Suppressor macrophage (primary cell): ENCODE results near the gene PCSK2.
A peak's percentile ranks its signal among the peaks of the same experiment; 100 is the strongest.

Source experiments
- DNase-seq, 4 experiments: peaks; one replicate each; pipeline ENCODE4 v3.0.0-alpha.2; 2020 to 2022

Gene PCSK2

DNA sequence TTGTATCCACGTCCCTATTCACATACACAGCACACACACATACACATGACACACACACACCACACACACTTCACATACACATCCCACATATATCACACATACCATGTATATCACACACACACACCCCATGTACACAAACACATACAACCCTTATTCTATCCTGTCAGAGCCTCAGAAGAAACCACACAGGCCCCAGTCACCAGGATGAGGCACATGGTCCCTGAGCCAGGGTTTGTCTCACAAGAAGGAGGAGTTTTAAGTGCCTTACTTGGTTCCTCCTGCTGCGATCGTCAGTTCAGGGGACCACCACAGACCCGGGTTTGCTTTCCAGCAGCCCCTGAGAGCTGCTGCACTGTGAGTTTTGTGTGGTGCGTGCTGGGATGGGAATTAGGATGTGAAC is 280.7 kb downstream of the PCSK2 start:
- no peak for DNase-seq

GRCh38 chr20:17508756-17509155 is 281.9 kb downstream of the PCSK2 start:
- no peak for DNase-seq

- DNase-seq = no peak
These were observed 283.7 kb downstream of the PCSK2 start for GRCh38 chr20:17510548-17510947.

DNA sequence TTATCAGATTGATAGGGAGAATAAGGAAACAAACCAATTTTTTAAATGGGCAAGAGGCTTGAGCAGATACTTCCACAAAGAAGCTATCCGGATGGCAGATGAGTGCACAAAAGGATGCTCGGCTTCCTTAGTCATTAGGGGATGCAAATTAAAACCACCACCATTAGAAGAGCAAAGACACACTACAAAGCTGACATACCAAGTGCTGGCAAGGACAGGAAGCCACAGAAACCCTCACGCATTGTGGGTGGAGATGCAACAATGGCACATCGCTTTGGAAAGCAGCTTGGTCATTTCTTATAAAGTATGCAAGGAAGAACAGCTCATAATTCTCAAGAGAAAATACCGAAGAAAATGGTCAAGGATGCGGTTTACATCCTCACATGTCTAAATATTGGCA is 284.6 kb downstream of the PCSK2 start:
- no peak for DNase-seq

DNA sequence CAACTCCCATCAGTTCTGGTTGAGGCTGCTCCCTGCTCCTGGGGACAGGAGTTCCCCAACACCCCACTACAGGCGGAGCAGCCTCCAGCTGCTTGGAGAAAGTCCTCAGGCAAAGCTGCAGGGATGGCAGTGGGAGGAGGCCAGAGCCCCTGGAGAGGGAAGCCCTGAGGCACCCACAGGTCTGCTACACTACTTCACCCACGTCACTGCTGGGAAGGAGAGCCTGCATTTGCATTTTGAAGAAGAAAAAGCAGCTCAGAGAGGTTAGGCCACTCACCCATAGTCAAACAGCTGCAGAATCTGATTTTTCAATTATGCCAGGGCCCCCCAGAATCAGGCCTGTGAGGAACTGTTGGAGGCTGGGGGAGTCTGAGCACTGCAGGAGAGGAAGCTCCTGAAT is 287.1 kb downstream of the PCSK2 start:
- no peak for DNase-seq

GRCh38 chr20:17515053-17515452 is 288.2 kb downstream of the PCSK2 start:
- DNase-seq = no peak

- peak; percentile 33 to 67 (median 60) for DNase-seq
These were observed 291.7 kb downstream of the PCSK2 start for GRCh38 chr20:17518339-17519052.

DNA sequence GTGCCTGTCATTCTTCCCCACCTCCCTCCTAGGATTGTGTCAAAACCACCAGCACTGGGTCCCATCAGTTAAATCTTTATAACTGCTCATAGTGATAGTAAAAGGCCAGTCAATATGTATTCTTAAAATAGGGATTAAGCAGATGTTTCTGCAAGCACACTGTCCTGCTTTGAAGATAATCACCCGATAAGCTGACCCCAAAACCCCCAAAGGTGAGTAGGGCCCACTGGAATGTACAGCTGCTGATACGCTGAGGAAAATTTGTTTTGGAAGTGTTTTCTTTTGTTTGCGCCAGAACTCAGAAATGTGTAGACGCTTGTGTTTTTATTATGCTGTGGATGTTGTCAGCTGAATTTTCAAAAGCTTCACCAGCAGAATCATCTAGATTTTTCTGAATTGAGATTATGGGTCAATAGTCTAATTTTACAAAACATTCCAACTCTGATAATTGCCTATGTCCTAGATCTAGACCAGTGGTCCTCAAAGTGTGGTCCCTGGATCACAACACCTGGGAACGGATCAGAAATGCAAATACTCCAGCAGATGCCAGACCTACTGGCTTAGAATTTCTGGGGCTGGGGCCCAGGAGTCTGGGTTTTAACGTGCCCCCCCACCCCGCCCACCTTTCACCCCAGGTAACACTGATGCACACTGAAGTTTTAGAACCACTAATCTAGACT is 292.9 kb downstream of the PCSK2 start:
- no peak for DNase-seq

DNA sequence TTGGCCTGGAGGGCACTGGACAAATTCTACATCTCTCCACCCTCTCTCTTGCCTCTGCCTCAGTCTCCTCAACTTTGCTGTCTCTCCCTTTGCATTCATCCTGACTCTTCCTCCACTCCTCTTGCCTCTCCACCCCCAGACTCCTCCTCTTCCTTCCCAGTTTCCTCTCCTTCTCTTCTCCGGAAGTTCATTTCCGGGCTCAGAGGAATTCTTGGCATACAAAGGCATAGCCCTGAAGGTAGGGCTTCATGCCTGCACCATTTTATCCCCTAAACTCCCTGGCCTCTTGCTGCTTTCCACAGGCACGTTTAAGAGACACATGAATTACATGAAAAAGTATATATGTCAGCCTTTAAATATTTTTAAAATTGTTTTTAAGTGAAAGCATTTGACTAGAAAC is 293.7 kb downstream of the PCSK2 start:
- DNase-seq = no peak

GRCh38 chr20:17522528-17522927 is 295.7 kb downstream of the PCSK2 start:
- no peak for DNase-seq

DNA sequence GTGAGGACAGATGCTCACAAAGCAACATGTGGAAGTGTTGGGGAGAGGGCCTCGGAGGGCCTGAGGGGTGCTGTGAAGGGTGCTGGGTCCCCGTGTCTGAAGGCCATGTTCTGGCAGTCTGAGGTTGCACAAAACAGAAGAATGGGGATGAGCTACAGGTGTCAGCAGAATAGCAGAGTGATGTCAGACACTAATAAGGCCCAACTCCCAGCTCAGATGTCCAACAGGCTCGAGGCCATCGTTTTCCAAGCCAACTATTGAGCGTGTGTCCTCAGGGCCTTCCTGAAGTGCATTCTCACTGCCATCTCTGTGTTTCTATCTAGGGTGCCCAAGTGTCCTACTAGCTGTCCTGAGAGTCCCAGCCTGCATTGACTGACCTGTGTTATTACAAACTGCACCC is 296.5 kb downstream of the PCSK2 start:
- no peak for DNase-seq

- DNase-seq = no peak
These were observed 297.7 kb downstream of the PCSK2 start for GRCh38 chr20:17524560-17524959.

GRCh38 chr20:17525132-17525531 is 298.3 kb downstream of the PCSK2 start:
- no peak for DNase-seq

DNA sequence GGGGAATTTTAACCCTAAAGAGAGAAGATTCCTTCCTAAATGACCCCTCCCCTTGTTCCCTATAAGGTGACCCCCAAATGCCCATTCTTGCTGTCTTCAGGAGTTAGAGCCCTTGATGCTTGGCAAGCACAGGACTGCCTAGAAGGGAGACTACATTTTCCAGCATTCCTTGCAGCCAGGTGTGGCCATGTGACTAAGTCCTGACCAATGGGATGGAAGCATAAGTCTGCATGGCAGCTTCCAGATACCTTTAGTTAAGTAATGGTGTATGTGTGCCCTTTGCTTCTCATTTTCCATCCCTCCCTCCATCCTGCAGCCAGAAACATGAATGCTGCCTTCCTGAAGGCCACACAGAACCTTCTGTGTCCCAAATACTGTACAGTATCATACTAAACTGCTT is 298.8 kb downstream of the PCSK2 start:
- peak in 1 of 4 experiments; percentile 11 for DNase-seq

DNA sequence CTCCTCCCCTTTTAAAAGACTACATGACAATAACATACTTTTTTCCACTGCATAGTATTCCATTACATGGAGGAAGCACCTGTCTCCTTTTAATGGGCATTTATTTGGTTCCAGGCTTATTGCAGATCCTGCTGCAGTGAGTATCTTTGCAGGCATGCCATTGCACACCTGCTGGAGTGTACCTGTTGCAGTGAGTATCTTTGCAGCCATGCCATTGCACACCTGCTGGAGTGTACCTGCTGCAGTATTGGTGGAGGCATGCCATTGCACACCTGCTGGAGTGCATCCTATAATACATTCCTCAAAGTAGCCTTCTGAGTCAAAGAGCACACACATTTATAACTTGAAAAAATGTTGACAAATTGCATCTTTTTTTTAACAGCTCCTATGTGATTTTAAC is 302.7 kb downstream of the PCSK2 start:
- no peak for DNase-seq

DNA sequence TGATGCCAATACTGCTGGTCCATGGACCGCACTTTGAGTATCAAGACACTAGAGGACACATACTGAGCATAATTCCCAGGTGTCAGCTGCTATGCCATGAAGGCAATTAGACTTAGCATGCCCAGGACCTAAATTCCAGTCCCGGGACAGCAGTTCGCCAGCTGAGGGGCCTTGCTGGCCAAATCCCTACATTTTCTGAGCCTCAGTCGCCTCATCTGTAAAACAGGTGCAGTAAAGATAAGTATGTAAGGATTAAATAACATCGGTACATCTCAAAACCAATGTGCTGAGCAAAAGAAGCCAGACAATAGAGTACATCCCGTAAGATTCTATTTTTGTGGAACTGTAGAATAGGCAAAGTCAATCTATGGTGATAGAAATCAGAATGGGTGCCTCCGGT is 303.3 kb downstream of the PCSK2 start:
- no peak for DNase-seq

GRCh38 chr20:17530716-17531664 is 304.1 kb downstream of the PCSK2 start, which contains the start of gene BFSP1:
Gene BFSP1, minus strand, starts transcription at chr20:17531379. Its CDS starts 50 bp downstream, at chr20:17531329.
- DNase-seq = peak; percentile 38 to 76 (median 56)

DNA sequence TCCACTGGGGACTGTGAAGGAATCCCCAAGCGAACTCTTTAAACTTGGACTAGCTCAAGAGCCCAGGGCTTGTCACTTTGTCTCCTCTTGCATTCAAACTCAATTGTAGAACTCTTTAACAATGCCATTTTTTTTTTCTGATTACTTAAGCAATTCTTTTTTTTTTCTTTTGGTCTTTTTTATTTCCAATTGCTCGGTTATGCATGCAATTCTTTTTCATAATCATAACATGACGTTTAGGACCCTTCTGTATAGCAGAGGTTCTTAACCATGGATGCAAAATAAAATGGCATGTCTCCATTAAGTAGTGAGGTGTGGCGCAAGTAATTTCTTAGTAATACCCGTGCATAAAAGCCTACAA is 304.8 kb downstream of the PCSK2 start:
- no peak for DNase-seq

DNA sequence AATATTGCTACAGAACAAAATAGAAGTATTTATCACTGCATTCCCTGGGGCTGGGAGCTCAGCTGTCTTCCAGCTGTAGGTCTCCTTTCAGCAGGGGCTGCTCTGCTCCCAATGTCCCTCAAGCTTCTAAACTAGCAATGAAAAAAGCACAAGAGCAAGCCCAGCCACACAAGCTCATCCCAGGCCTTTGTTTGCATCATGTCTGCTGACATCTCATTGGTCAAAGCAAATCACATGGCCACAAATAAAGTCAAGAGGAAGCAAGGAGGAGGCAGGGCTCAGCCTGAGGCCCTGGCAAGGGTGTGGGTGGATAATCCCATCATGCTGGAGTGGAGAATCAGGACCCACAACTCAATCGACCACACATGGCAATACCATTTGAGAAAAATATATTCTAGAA is 306.6 kb downstream of the PCSK2 start:
- peak; percentile 38 to 70 (median 64) for DNase-seq

GRCh38 chr20:17534077-17534476 is 307.2 kb downstream of the PCSK2 start:
- no peak for DNase-seq
